Endothelial cell of umbilical vein (primary cell): ENCODE results near the gene ITPRIPL2. TPM values are rescaled to one million over a fixed set of nuclear protein-coding genes. Genes with fewer than 3 reads are reported as not detected.

Experiments used
- BruUV-seq: library from RNA; stranded (reverse); fragments of 400-500 nt; replicated peaks from 2 replicates; lab custom pipeline; 2021; lab: Mats Ljungman, UMichigan
- CTCF ChIA-PET: fragments of 300-600, 350-600 bp; sonication (Branson Sonifier 250); formaldehyde crosslinking; loops from one replicate; lab custom pipeline; 2021; ENCODE audit warnings: antibody characterized with exemption, inconsistent platforms; lab: Charles Lee
- POLR2A ChIA-PET: fragments of 300-600, 350-600 bp; sonication (Branson Sonifier 250); formaldehyde crosslinking; loops from one replicate; lab custom pipeline; 2021; ENCODE audit warnings: antibody characterized with exemption, inconsistent platforms; lab: Charles Lee
- DNase-seq: peaks from one replicate; pipeline ENCODE4 v3.0.0-alpha.2; 2011; ENCODE audit warnings: low read depth, low spot score
- FAIRE-seq: peaks from 2 replicates; lab custom pipeline; 2011; peaks lifted over from hg19 to GRCh38; lab: Jason Lieb, UNC
- H2AFZ ChIP-seq: 2 replicates; pipeline ENCODE4 v1.6.0; 2012; ENCODE audit warnings: low read depth, low read length, control low read depth, inconsistent platforms
- H3K27ac ChIP-seq: 2 replicates; pipeline ENCODE4 v1.5.1; 2011; ENCODE audit warnings: low read depth, mild to moderate bottlenecking, control low read depth, low read length, moderate library complexity; ENCODE audit not compliant: insufficient read depth
- H3K27me3 ChIP-seq, 2 experiments: 2 replicates each; pipeline versions ENCODE4 v1.6.0 to v1.6.1; 2011; ENCODE audit warnings: low read length in 2 of 2, mixed read lengths in 1 of 2; ENCODE audit not compliant: control insufficient read depth in 2 of 2, insufficient read depth in 2 of 2
- H3K36me3 ChIP-seq, 2 experiments: 2 replicates in 1 of 2; 3 replicates in 1 of 2; pipeline ENCODE4 v1.5.1; 2011; ENCODE audit warnings: low read length in 2 of 2, mild to moderate bottlenecking in 1 of 2, moderate library complexity in 1 of 2; ENCODE audit not compliant: control insufficient read depth in 2 of 2, insufficient read depth in 2 of 2; ENCODE audit errors: extremely low read depth in 1 of 2
- H3K4me1 ChIP-seq: 3 replicates; pipeline ENCODE4 v1.5.1; 2011; ENCODE audit warnings: mild to moderate bottlenecking, low read length; ENCODE audit not compliant: control insufficient read depth, insufficient read depth; ENCODE audit errors: extremely low read depth
- H3K4me2 ChIP-seq: 2 replicates; pipeline ENCODE4 v1.6.1; 2011; ENCODE audit warnings: low read length, control low read depth, mixed read lengths; ENCODE audit not compliant: insufficient read depth
- H3K4me3 ChIP-seq, 3 experiments: fragments of 200-600 bp in 1 of 3; sonication (generic), shearing (Covaris generic) in 1 of 3; replicated peaks in 1 of 3; 2 replicates each; pipeline ENCODE4 v1.5.1; 2011 to 2016; ENCODE audit warnings: control low read depth in 3 of 3, low read length in 3 of 3, mild to moderate bottlenecking in 2 of 3, inconsistent platforms in 1 of 3, low read depth in 1 of 3, moderate library complexity in 1 of 3; ENCODE audit not compliant: insufficient read depth in 1 of 3
- H3K79me2 ChIP-seq: 2 replicates; pipeline ENCODE4 v1.6.0; 2012; ENCODE audit warnings: low read length, inconsistent platforms; ENCODE audit not compliant: control insufficient read depth, insufficient read depth
- H3K9ac ChIP-seq: replicated peaks from 2 replicates; pipeline ENCODE3; 2011; ENCODE audit warnings: low read length, control low read depth; ENCODE audit not compliant: insufficient read depth; ENCODE audit errors: extremely low read depth
- H3K9me1 ChIP-seq: replicated peaks from 3 replicates; pipeline ENCODE4 v1.6.0; 2011; ENCODE audit warnings: mild to moderate bottlenecking, low read length; ENCODE audit not compliant: control insufficient read depth, insufficient read depth; ENCODE audit errors: extremely low read depth
- H3K9me3 ChIP-seq: replicated peaks from 2 replicates; pipeline ENCODE4 v1.5.1; 2012; ENCODE audit warnings: low read length, inconsistent platforms; ENCODE audit not compliant: control insufficient read depth, insufficient read depth
- H4K20me1 ChIP-seq: replicated peaks from 2 replicates; pipeline ENCODE3; 2011; ENCODE audit warnings: mild to moderate bottlenecking, low read length; ENCODE audit not compliant: control insufficient read depth, insufficient read depth; ENCODE audit errors: extremely low read depth
- EZH2 ChIP-seq: IDR thresholded peaks from 2 replicates; pipeline ENCODE4 v1.6.1; 2012; ENCODE audit warnings: borderline replicate concordance, low read depth, mild to moderate bottlenecking, moderate library complexity, low read length, inconsistent platforms; ENCODE audit not compliant: severe bottlenecking
- FOS ChIP-seq: IDR thresholded peaks from 2 replicates; pipeline ENCODE4 v1.6.1; 2011; ENCODE audit warnings: mild to moderate bottlenecking, low read length, moderate library complexity, borderline replicate concordance; ENCODE audit not compliant: insufficient read depth
- GATA2 ChIP-seq: IDR thresholded peaks from 2 replicates; pipeline ENCODE4 v1.7.0; 2011; ENCODE audit warnings: low read depth, mild to moderate bottlenecking, moderate library complexity, mixed read lengths, low read length; ENCODE audit not compliant: insufficient read length, insufficient read depth
- JUN ChIP-seq: IDR thresholded peaks from 2 replicates; pipeline ENCODE4 v1.6.1; 2011; ENCODE audit warnings: borderline replicate concordance, low read depth; ENCODE audit not compliant: insufficient read length, insufficient read depth
- MYC ChIP-seq: IDR thresholded peaks from one replicate; pipeline ENCODE4 v1.6.1; 2011; ENCODE audit warnings: mild to moderate bottlenecking, low read depth, low read length
- POLR2A ChIP-seq: IDR thresholded peaks from 2 replicates; pipeline ENCODE4 v1.6.1; 2012; ENCODE audit warnings: low read depth, mild to moderate bottlenecking, control low read depth, low read length
- POLR2AphosphoS5 ChIP-seq: IDR thresholded peaks from 2 replicates; pipeline ENCODE4 v1.6.1; 2012; ENCODE audit warnings: low read depth, mild to moderate bottlenecking, control low read depth, low read length, moderate library complexity; ENCODE audit not compliant: insufficient read depth
- dilution Hi-C: fragments of 300-500 bp; cut with MboI; formaldehyde crosslinking; loops from one replicate; pipeline ENCODE4 v1.15.0; 2019; ENCODE audit warnings: low sequenced_read_pairs; ENCODE audit not compliant: extremely low pct_ligation_motif_present
- intact Hi-C: fragments of 100-400 bp; cut with micrococcal nuclease; formaldehyde crosslinking; loops from one replicate; pipeline ENCODE4 v1.10.0; 2022
- polyA plus RNA-seq, 4 experiments: library from polyadenylated mRNA; depleted of rRNA in 3 of 4; stranded (reverse) in 3 of 4; unstranded in 1 of 4; fragments of >200 nt; gene quantifications; 2 replicates each; pipeline versions ENCODE4 v1.2.1 to v1.2.3, GENCODE V29; 2011 to 2012; ENCODE audit warnings: missing spikeins in 1 of 4
- total RNA-seq: library from RNA; stranded (reverse); gene quantifications from 2 replicates; pipeline ENCODE4 v1.2.3, GENCODE V29; 2021
- TF ChIP-seq, protein P1 (sequence below): IDR thresholded peaks from 2 replicates; pipeline ENCODE4 v1.6.1; 2011; ENCODE audit not compliant: insufficient read depth, insufficient read length
- TF ChIP-seq, protein P2 (sequence below), 2 donors: IDR thresholded peaks; 1 replicate in 1 of 2; 2 replicates in 1 of 2; pipeline ENCODE4 v1.5.1; 2011; ENCODE audit warnings: low read length in 2 of 2, mild to moderate bottlenecking in 2 of 2, moderate library complexity in 2 of 2, control low read depth in 1 of 2, inconsistent platforms in 1 of 2, low read depth in 1 of 2; ENCODE audit not compliant: insufficient read depth in 1 of 2; ENCODE audit errors: extremely low read depth in 1 of 2

Gene ITPRIPL2
- total and polyA plus RNA-seq, 2 donors (not counting 3 experiments of a cell fraction or from before 2014, with no cell fraction given), result 10.9 to 40.8 TPM

DNA sequence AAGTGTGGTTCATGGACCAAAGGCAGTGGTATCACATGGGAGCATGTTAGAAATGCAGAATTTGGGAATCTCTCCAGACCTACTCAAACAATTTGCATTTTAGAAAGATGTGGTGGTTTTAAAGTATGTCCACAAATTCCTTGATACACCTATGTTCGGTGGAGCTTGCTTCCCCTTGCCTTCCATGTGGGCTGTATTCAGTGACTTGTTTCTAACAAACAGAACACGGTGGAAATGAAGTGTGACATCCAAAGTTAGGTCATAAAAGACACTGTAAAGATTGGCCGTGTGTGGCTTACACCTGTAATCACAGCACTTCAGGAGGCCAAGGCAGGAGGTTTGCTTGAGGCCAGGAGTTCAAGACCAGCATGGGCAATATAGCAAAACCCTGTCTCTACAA lies 29.6 kb upstream of the ITPRIPL2 start:
- TF ChIP-seq FOS, result no peak
- TF ChIP-seq GATA2, result no peak
- Histone ChIP-seq H3K4me3 (no peak overlapping the region), H3K9me3 (no peaks in the 10 kb centered on the region), H3K4me1 (peaks cover 15% of the 10 kb centered on the region), H3K27ac (no peak overlapping the region), H3K79me2 (no peaks in the 10 kb centered on the region), H3K9me1 (no peaks in the 10 kb centered on the region), H3K4me2 (no peak overlapping the region), H2AFZ (no peak overlapping the region), H3K36me3 (peaks cover 0 to 2% of the 10 kb centered on the region in 2 experiments), H4K20me1 (no peaks in the 10 kb centered on the region), H3K9ac (no peak overlapping the region), H3K27me3 (no peaks in the 10 kb centered on the region)
- FAIRE-seq (no peak), DNase-seq (no peak)
- CTCF ChIA-PET, result interaction anchor here (1.1 to 4.2 kb wide), 3 partner anchors 97 to 418 kb away, joined by 3 to 244 read pairs (median 4); partner anchors contain the start of gene TMC7
- dilution Hi-C loops (no loop called here), intact Hi-C loops (no loop called here)
- no TSS peak for BruUV-seq
- POLR2A ChIA-PET, result no interaction called here

- no peak for DNase-seq
- ChIA-PET CTCF (interaction anchor here (0.6 to 4.2 kb wide), 13 partner anchors 10 to 418 kb away, joined by 3 to 244 read pairs (median 6); partner anchors contain the start of genes COQ7, ITPRIPL2 and TMC7), POLR2A (interaction anchor here (1.0 to 2.8 kb wide), 2 partner anchors 9 to 29 kb away, joined by 6 to 15 read pairs; partner anchors contain the start of gene ITPRIPL2)
- H3K4me1 ChIP-seq, result peaks cover 15% of the 10 kb centered on the region
- no peaks in the 10 kb centered on the region for H3K27me3 ChIP-seq
- no peak for FAIRE-seq
- intact Hi-C loops (no loop called here), dilution Hi-C loops (no loop called here)
- no peaks in the 10 kb centered on the region for H3K79me2 ChIP-seq
- TF ChIP-seq FOS, result no peak
- TF ChIP-seq, protein P1, sequence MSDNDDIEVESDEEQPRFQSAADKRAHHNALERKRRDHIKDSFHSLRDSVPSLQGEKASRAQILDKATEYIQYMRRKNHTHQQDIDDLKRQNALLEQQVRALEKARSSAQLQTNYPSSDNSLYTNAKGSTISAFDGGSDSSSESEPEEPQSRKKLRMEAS, result no peak
- no peak for TF ChIP-seq MYC
- TF ChIP-seq, protein P2, sequence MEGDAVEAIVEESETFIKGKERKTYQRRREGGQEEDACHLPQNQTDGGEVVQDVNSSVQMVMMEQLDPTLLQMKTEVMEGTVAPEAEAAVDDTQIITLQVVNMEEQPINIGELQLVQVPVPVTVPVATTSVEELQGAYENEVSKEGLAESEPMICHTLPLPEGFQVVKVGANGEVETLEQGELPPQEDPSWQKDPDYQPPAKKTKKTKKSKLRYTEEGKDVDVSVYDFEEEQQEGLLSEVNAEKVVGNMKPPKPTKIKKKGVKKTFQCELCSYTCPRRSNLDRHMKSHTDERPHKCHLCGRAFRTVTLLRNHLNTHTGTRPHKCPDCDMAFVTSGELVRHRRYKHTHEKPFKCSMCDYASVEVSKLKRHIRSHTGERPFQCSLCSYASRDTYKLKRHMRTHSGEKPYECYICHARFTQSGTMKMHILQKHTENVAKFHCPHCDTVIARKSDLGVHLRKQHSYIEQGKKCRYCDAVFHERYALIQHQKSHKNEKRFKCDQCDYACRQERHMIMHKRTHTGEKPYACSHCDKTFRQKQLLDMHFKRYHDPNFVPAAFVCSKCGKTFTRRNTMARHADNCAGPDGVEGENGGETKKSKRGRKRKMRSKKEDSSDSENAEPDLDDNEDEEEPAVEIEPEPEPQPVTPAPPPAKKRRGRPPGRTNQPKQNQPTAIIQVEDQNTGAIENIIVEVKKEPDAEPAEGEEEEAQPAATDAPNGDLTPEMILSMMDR (IDR thresholded peaks at IDR 0.05; ENCODE audit: extremely low read depth in 1 of 2, insufficient read depth in 1 of 2, low read depth in 1 of 2, low read length in 2 of 2), result no peak
- TF ChIP-seq GATA2, result no peak
- no peak for TF ChIP-seq POLR2A
- TF ChIP-seq POLR2AphosphoS5, result no peak
- TF ChIP-seq JUN, result no peak
- no peak for TF ChIP-seq EZH2
- BruUV-seq, result no TSS peak
- H3K9me3 ChIP-seq, result no peaks in the 10 kb centered on the region
- no peak overlapping the region for H3K4me2 ChIP-seq
- no peak overlapping the region for H3K27ac ChIP-seq
- H3K36me3 ChIP-seq, result no peaks in the 10 kb centered on the region
- H4K20me1 ChIP-seq, result no peaks in the 10 kb centered on the region
- H3K4me3 ChIP-seq, result no peak overlapping the region
- H3K9ac ChIP-seq, result no peak overlapping the region
- H2AFZ ChIP-seq, result no peak overlapping the region
- H3K9me1 ChIP-seq, result no peaks in the 10 kb centered on the region
Observed at GRCh38 chr16:19084879-19085278, 28.9 kb upstream of the ITPRIPL2 start.
